Neutrophil (primary cell): ENCODE results near the gene NDUFB4.

Experiments used
- H3K27ac ChIP-seq: fragments of 200-600 bp; sonication (generic); 2 replicates; pipeline ENCODE4 v1.5.1; 2016; ENCODE audit warnings: mild to moderate bottlenecking, moderate library complexity
- H3K27me3 ChIP-seq: fragments of 200-600 bp; sonication (generic); 2 replicates; pipeline ENCODE4 v1.6.0; 2016; ENCODE audit warnings: mild to moderate bottlenecking
- H3K36me3 ChIP-seq: fragments of 200-600 bp; sonication (generic); 2 replicates; pipeline ENCODE4 v1.5.1; 2017
- H3K4me1 ChIP-seq, 2 experiments: fragments of 200-600 bp in 1 of 2; sonication (generic) in 1 of 2; 1 replicate in 1 of 2; 2 replicates in 1 of 2; pipeline versions ENCODE4 v1.5.1 to v1.6.1; 2013 to 2016; ENCODE audit warnings: low read depth in 1 of 2, low read length in 1 of 2, mild to moderate bottlenecking in 1 of 2, moderate library complexity in 1 of 2; ENCODE audit not compliant: control insufficient read depth in 1 of 2, insufficient read depth in 1 of 2
- H3K4me3 ChIP-seq, 2 experiments: fragments of 200-600 bp in 1 of 2; sonication (generic) in 1 of 2; 1 replicate in 1 of 2; 2 replicates in 1 of 2; pipeline ENCODE4 v1.5.1; 2013 to 2016; ENCODE audit warnings: low read depth in 1 of 2, low read length in 1 of 2, mild to moderate bottlenecking in 1 of 2, moderate library complexity in 1 of 2
- H3K9me3 ChIP-seq: fragments of 200-600 bp; sonication (generic); 2 replicates; pipeline ENCODE4 v1.5.1; 2016
- CTCF ChIP-seq: fragments of 200-600 bp; sonication (generic); IDR thresholded peaks from 2 replicates; pipeline ENCODE4 v1.5.1; 2016; ENCODE audit warnings: antibody characterized with exemption

Gene NDUFB4

GRCh38 chr3:120555657-120556509, 40.3 kb upstream of the NDUFB4 start:
- H3K4me3 ChIP-seq, result no peak overlapping the region
- H3K36me3 ChIP-seq, result no peaks in the 10 kb centered on the region
- no peak overlapping the region for H3K27ac ChIP-seq
- peaks cover 10 to 13% of the 10 kb centered on the region in 2 experiments for H3K4me1 ChIP-seq
- peaks cover 7% of the 10 kb centered on the region for H3K27me3 ChIP-seq
- TF ChIP-seq CTCF, result no peak
- no peaks in the 10 kb centered on the region for H3K9me3 ChIP-seq

GRCh38 chr3:120557115-120557514, 39.0 kb upstream of the NDUFB4 start:
- Histone ChIP-seq H3K27ac (no peak overlapping the region), H3K36me3 (no peaks in the 10 kb centered on the region), H3K9me3 (no peaks in the 10 kb centered on the region), H3K27me3 (peaks cover 3% of the 10 kb centered on the region), H3K4me1 (peaks cover 10 to 13% of the 10 kb centered on the region in 2 experiments), H3K4me3 (no peak overlapping the region)
- no peak for TF ChIP-seq CTCF

GRCh38 chr3:120558771-120559241, 37.3 kb upstream of the NDUFB4 start:
- H3K36me3 ChIP-seq, result no peaks in the 10 kb centered on the region
- H3K9me3 ChIP-seq, result no peaks in the 10 kb centered on the region
- peak overlapping the region; percentile 56 for H3K27ac ChIP-seq
- TF ChIP-seq CTCF, result peak; percentile 91
- no peaks in the 10 kb centered on the region for H3K27me3 ChIP-seq
- peak overlapping the region; percentile 56 to 61 for H3K4me3 ChIP-seq
- H3K4me1 ChIP-seq, result peaks cover 10 to 13% of the 10 kb centered on the region in 2 experiments

GRCh38 chr3:120559242-120560061, 36.7 kb upstream of the NDUFB4 start:
- Histone ChIP-seq H3K4me3 (peak overlapping the region; percentile 56 to 61), H3K27ac (peak overlapping the region; percentile 56), H3K36me3 (no peaks in the 10 kb centered on the region), H3K27me3 (no peaks in the 10 kb centered on the region), H3K4me1 (peaks cover 10 to 13% of the 10 kb centered on the region in 2 experiments), H3K9me3 (no peaks in the 10 kb centered on the region)
- no peak for TF ChIP-seq CTCF

- no peaks in the 10 kb centered on the region for H3K27me3 ChIP-seq
- no peak overlapping the region for H3K27ac ChIP-seq
- H3K9me3 ChIP-seq, result no peaks in the 10 kb centered on the region
Measured at GRCh38 chr3:120560304-120561250, 35.6 kb upstream of the NDUFB4 start.

More at GRCh38 chr3:120560304-120561250, 35.6 kb upstream of the NDUFB4 start:
- TF ChIP-seq CTCF, result no peak
- Histone ChIP-seq H3K4me1 (peaks cover 10 to 13% of the 10 kb centered on the region in 2 experiments), H3K4me3 (no peak overlapping the region), H3K36me3 (no peaks in the 10 kb centered on the region)
